HepG2 (cell line): ENCODE measurements around the gene SHE. TPM values are rescaled to one million over a fixed set of nuclear protein-coding genes. Genes with fewer than 3 reads are reported as not detected.
A peak's percentile ranks its signal among the peaks of the same experiment; 100 is the strongest.

Experiments used
- EED ChIP-seq: sonication (generic); formaldehyde crosslinking; IDR thresholded peaks from 2 replicates; pipeline ENCODE4 v1.5.0; 2020; ENCODE audit warnings: mild to moderate bottlenecking, missing genetic modification reagents
- FOXA1 ChIP-seq, 2 experiments: fragments of 450-650 bp in 1 of 2; sonication (generic) in 1 of 2; formaldehyde crosslinking in 1 of 2; IDR thresholded peaks; 2 replicates each; pipeline versions ENCODE4 v1.4.0 to v1.6.1; 2016 to 2020; ENCODE audit warnings: missing genetic modification reagents in 1 of 2
- HNF4G ChIP-seq, 2 experiments: sonication (generic) in 1 of 2; formaldehyde crosslinking in 1 of 2; IDR thresholded peaks; 2 replicates each; pipeline versions ENCODE4 v1.4.0 to v1.6.1; 2011 to 2020; ENCODE audit warnings: borderline replicate concordance in 2 of 2, low read depth in 2 of 2, mild to moderate bottlenecking in 2 of 2, low read length in 1 of 2, missing genetic modification reagents in 1 of 2, moderate library complexity in 1 of 2
- HNRNPL ChIP-seq: fragments of 200-400 bp; formaldehyde crosslinking; IDR thresholded peaks from 2 replicates; pipeline ENCODE4 v1.6.1; 2017; ENCODE audit warnings: mild to moderate bottlenecking, low read depth, low read length
- KDM6A ChIP-seq: IDR thresholded peaks from 2 replicates; pipeline ENCODE4 v1.6.1; 2016; ENCODE audit warnings: low read depth
- MAFF ChIP-seq: IDR thresholded peaks from 2 replicates; pipeline ENCODE4 v1.6.1; 2011; ENCODE audit warnings: low read depth, low read length, improper control_type of control experiment
- MLLT10 ChIP-seq: sonication (generic); formaldehyde crosslinking; IDR thresholded peaks from 2 replicates; pipeline ENCODE4 v1.4.0; 2020; ENCODE audit warnings: missing genetic modification reagents
- NKX3-1 ChIP-seq: sonication (generic); formaldehyde crosslinking; IDR thresholded peaks from 2 replicates; pipeline ENCODE4 v1.5.0; 2020; ENCODE audit warnings: missing genetic modification reagents
- RAD51 ChIP-seq: fragments of 450-650 bp; IDR thresholded peaks from 2 replicates; pipeline ENCODE4 v1.6.1; 2016; ENCODE audit warnings: borderline replicate concordance
- ZBTB42 ChIP-seq: sonication (generic); formaldehyde crosslinking; IDR thresholded peaks from 2 replicates; pipeline ENCODE4 v1.5.0; 2020; ENCODE audit warnings: mild to moderate bottlenecking, missing genetic modification reagents
- polyA plus RNA-seq, 8 experiments: library from polyadenylated mRNA; depleted of rRNA in 3 of 8; stranded (reverse) in 7 of 8; unstranded in 1 of 8; fragments of >200 nt; fragmentation: Illumina TruSeq in 4 of 8; extraction: Trizol in 4 of 8; gene quantifications; 2 replicates each; pipeline versions ENCODE4 v1.2.1 to v1.2.3, GENCODE V29; 2011 to 2016; ENCODE audit warnings: low read depth in 4 of 8, missing spikeins in 1 of 8, mixed read lengths in 1 of 8; ENCODE audit not compliant: insufficient read depth in 1 of 8
- total RNA-seq, 5 experiments: library from RNA; depleted of rRNA; stranded (reverse); fragments of >200 nt; fragmentation: Illumina TruSeq; extraction: Trizol; gene quantifications; 2 replicates each; pipeline ENCODE4 v1.2.3, GENCODE V29; 2016; ENCODE audit warnings: low read depth in 1 of 5
- TF ChIP-seq, protein P1 (sequence below): sonication (generic); formaldehyde crosslinking; IDR thresholded peaks from 2 replicates; pipeline ENCODE4 v1.5.1; 2020; ENCODE audit warnings: missing genetic modification reagents, mild to moderate bottlenecking, borderline replicate concordance
- TF ChIP-seq, protein P2 (sequence below): IDR thresholded peaks from 2 replicates; pipeline ENCODE4 v1.6.1; 2012; ENCODE audit warnings: low read length, improper control_type of control experiment
- TF ChIP-seq, protein P3 (sequence below): sonication (generic); formaldehyde crosslinking; IDR thresholded peaks from 2 replicates; pipeline ENCODE4 v1.4.0; 2020; ENCODE audit warnings: missing genetic modification reagents, mild to moderate bottlenecking, borderline replicate concordance

The SHE gene
- total and polyA plus RNA-seq, 2 of the 13 experiments (the other 11 are each of a cell fraction or from before 2014, with no cell fraction given): not detected

DNA sequence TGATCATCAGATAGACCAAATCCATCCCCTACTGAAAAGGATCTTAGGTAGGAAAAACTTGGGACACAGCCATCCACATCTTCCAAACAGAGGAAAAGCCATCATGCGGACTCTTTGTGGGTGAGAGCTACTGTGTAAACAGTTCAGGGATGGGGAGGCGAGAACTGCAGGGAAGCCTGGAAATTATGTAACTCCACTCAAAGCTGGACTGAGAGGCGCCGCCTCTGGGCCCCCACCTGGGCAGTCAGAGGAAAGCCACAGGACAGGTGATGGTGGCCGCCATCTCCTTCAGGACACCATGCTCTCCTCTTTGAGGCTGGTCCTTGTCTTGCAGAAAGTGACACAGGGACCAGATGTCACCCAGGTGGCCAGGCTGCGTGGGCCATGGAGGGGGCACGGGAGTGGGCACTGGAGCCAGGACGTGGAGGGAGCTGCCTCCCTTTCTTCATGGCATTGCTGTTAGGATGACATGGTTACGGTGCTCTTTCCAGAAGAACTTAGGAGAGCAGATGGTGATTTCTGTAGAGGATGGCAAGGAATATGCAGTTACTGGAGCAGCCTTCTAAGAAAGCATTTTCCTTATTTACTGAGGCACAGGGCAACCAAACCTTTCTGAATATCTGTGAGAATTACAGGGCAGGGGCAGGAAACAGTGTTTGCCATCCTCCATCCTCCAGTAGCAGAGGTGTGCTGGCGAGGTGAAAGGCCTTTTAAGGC is 32.2 kb downstream of the SHE start (continued):
- TF ChIP-seq NKX3-1 (CRISPR knock-in tag) (no peak), MLLT10 (CRISPR knock-in tag) (no peak), ZBTB42 (CRISPR knock-in tag) (no peak), FOXA1 (IDR thresholded peaks at IDR 0.05) (no peak), FOXA1 (CRISPR knock-in tag; IDR thresholded peaks at IDR 0.05) (peak; percentile 46; the same call in 1 of the 2 replicates), RAD51 (no peak), KDM6A (CRISPR knock-in tag) (no peak), HNF4G (IDR thresholded peaks at IDR 0.05; ENCODE audit: borderline replicate concordance, low read depth, low read length) (no peak), HNF4G (CRISPR knock-in tag; IDR thresholded peaks at IDR 0.05; ENCODE audit: borderline replicate concordance, low read depth) (no peak), MAFF (no peak), HNRNPL (no peak), EED (CRISPR knock-in tag) (no peak)
- TF ChIP-seq, protein P1, sequence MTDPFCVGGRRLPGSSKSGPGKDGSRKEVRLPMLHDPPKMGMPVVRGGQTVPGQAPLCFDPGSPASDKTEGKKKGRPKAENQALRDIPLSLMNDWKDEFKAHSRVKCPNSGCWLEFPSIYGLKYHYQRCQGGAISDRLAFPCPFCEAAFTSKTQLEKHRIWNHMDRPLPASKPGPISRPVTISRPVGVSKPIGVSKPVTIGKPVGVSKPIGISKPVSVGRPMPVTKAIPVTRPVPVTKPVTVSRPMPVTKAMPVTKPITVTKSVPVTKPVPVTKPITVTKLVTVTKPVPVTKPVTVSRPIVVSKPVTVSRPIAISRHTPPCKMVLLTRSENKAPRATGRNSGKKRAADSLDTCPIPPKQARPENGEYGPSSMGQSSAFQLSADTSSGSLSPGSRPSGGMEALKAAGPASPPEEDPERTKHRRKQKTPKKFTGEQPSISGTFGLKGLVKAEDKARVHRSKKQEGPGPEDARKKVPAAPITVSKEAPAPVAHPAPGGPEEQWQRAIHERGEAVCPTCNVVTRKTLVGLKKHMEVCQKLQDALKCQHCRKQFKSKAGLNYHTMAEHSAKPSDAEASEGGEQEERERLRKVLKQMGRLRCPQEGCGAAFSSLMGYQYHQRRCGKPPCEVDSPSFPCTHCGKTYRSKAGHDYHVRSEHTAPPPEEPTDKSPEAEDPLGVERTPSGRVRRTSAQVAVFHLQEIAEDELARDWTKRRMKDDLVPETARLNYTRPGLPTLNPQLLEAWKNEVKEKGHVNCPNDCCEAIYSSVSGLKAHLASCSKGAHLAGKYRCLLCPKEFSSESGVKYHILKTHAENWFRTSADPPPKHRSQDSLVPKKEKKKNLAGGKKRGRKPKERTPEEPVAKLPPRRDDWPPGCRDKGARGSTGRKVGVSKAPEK (CRISPR knock-in tag): no peak
- TF ChIP-seq, protein P2, sequence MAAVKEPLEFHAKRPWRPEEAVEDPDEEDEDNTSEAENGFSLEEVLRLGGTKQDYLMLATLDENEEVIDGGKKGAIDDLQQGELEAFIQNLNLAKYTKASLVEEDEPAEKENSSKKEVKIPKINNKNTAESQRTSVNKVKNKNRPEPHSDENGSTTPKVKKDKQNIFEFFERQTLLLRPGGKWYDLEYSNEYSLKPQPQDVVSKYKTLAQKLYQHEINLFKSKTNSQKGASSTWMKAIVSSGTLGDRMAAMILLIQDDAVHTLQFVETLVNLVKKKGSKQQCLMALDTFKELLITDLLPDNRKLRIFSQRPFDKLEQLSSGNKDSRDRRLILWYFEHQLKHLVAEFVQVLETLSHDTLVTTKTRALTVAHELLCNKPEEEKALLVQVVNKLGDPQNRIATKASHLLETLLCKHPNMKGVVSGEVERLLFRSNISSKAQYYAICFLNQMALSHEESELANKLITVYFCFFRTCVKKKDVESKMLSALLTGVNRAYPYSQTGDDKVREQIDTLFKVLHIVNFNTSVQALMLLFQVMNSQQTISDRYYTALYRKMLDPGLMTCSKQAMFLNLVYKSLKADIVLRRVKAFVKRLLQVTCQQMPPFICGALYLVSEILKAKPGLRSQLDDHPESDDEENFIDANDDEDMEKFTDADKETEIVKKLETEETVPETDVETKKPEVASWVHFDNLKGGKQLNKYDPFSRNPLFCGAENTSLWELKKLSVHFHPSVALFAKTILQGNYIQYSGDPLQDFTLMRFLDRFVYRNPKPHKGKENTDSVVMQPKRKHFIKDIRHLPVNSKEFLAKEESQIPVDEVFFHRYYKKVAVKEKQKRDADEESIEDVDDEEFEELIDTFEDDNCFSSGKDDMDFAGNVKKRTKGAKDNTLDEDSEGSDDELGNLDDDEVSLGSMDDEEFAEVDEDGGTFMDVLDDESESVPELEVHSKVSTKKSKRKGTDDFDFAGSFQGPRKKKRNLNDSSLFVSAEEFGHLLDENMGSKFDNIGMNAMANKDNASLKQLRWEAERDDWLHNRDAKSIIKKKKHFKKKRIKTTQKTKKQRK: no peak
- TF ChIP-seq, protein P3, sequence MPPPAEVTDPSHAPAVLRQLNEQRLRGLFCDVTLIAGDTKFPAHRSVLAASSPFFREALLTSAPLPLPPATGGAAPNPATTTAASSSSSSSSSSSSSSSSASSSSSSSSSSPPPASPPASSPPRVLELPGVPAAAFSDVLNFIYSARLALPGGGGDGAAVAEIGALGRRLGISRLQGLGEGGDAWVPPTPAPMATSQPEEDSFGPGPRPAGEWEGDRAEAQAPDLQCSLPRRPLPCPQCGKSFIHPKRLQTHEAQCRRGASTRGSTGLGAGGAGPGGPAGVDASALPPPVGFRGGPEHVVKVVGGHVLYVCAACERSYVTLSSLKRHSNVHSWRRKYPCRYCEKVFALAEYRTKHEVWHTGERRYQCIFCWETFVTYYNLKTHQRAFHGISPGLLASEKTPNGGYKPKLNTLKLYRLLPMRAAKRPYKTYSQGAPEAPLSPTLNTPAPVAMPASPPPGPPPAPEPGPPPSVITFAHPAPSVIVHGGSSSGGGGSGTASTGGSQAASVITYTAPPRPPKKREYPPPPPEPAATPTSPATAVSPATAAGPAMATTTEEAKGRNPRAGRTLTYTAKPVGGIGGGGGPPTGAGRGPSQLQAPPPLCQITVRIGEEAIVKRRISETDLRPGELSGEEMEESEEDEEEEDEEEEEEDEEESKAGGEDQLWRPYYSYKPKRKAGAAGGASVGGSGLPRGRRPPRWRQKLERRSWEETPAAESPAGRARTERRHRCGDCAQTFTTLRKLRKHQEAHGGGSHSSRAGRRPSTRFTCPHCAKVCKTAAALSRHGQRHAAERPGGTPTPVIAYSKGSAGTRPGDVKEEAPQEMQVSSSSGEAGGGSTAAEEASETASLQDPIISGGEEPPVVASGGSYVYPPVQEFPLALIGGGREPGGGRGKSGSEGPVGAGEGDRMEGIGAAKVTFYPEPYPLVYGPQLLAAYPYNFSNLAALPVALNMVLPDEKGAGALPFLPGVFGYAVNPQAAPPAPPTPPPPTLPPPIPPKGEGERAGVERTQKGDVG (CRISPR knock-in tag): no peak
